CD14-positive monocyte (primary cell): Measurements from ENCODE around the gene ESPN. TPM values are rescaled to one million over a fixed set of nuclear protein-coding genes. Genes with fewer than 3 reads are reported as not detected.

Experiments
- DNase-seq, 3 donors: peaks; one replicate each; pipeline ENCODE4 v3.0.0-alpha.2; 2011 to 2022
- H2AFZ ChIP-seq: 2 replicates; pipeline ENCODE4 v1.6.0; 2012; ENCODE audit warnings: mild to moderate bottlenecking, low read depth, low read length, inconsistent platforms; ENCODE audit not compliant: insufficient read depth, poor library complexity, severe bottlenecking
- H3K27ac ChIP-seq, 2 donors: 1 replicate in 1 of 2; 2 replicates in 1 of 2; pipeline ENCODE4 v1.5.1; 2012 to 2013; ENCODE audit warnings: low read length in 2 of 2, control low read depth in 1 of 2, inconsistent platforms in 1 of 2, low read depth in 1 of 2, mild to moderate bottlenecking in 1 of 2
- H3K27me3 ChIP-seq, 2 donors: one replicate each; pipeline versions ENCODE4 v1.6.0 to v1.6.1; 2011 to 2013; ENCODE audit warnings: low read length in 2 of 2; ENCODE audit not compliant: control insufficient read depth in 2 of 2, insufficient read depth in 2 of 2
- H3K36me3 ChIP-seq, 2 donors: replicated peaks in 1 of 2; 1 replicate in 1 of 2; 2 replicates in 1 of 2; pipeline versions ENCODE4 v1.5.1 to v1.6.1; 2012 to 2013; ENCODE audit warnings: low read length in 2 of 2, control low read depth in 1 of 2, inconsistent platforms in 1 of 2, mild to moderate bottlenecking in 1 of 2; ENCODE audit not compliant: insufficient read depth in 2 of 2, control insufficient read depth in 1 of 2
- H3K4me1 ChIP-seq, 2 donors: 1 replicate in 1 of 2; 2 replicates in 1 of 2; pipeline versions ENCODE4 v1.5.1 to v1.6.1; 2012 to 2013; ENCODE audit warnings: low read length in 2 of 2, control low read depth in 1 of 2, inconsistent platforms in 1 of 2, mild to moderate bottlenecking in 1 of 2, moderate library complexity in 1 of 2; ENCODE audit not compliant: insufficient read depth in 2 of 2, control insufficient read depth in 1 of 2
- H3K4me2 ChIP-seq: replicated peaks from 2 replicates; pipeline ENCODE3; 2012; ENCODE audit warnings: low read length, moderate library complexity, mild to moderate bottlenecking; ENCODE audit not compliant: poor library complexity, severe bottlenecking; ENCODE audit errors: extremely low read depth
- H3K4me3 ChIP-seq, 3 experiments: fragments of 200-600 bp in 1 of 3; sonication (generic) in 1 of 3; replicated peaks in 1 of 3; 1 replicate in 2 of 3; 2 replicates in 1 of 3; pipeline ENCODE4 v1.5.1; 2011 to 2013; ENCODE audit warnings: low read length in 3 of 3, mild to moderate bottlenecking in 3 of 3, control low read depth in 2 of 3, low read depth in 2 of 3, inconsistent platforms in 1 of 3, moderate library complexity in 1 of 3
- H3K79me2 ChIP-seq: 2 replicates; pipeline ENCODE4 v1.6.0; 2012; ENCODE audit warnings: mild to moderate bottlenecking, control low read depth, inconsistent platforms, low read length, moderate library complexity; ENCODE audit not compliant: insufficient read depth
- H3K9ac ChIP-seq: 2 replicates; pipeline ENCODE4 v1.6.0; 2017; ENCODE audit warnings: low read length, mild to moderate bottlenecking; ENCODE audit not compliant: insufficient read depth, poor library complexity, severe bottlenecking
- H3K9me3 ChIP-seq, 2 donors: replicated peaks in 1 of 2; 1 replicate in 1 of 2; 2 replicates in 1 of 2; pipeline versions ENCODE4 v1.5.1 to v1.6.1; 2012 to 2013; ENCODE audit warnings: low read length in 2 of 2, control low read depth in 1 of 2; ENCODE audit not compliant: control insufficient read depth in 1 of 2, insufficient read depth in 1 of 2
- H4K20me1 ChIP-seq: 2 replicates; pipeline ENCODE4 v1.6.0; 2012; ENCODE audit warnings: mild to moderate bottlenecking, low read length, control low read depth, moderate library complexity; ENCODE audit not compliant: insufficient read depth
- H3K27ac Mint-ChIP-seq, 7 donors: one replicate each; pipeline ENCODE4 v1.8.0; 2020; ENCODE audit warnings: mild to moderate bottlenecking in 7 of 7, mixed read lengths in 7 of 7, moderate library complexity in 6 of 7, inconsistent platforms in 2 of 7
- H3K27me3 Mint-ChIP-seq, 3 donors: one replicate each; pipeline ENCODE4 v1.8.0; 2021 to 2022; ENCODE audit warnings: low read depth in 3 of 3, mild to moderate bottlenecking in 3 of 3, mixed read lengths in 3 of 3, moderate library complexity in 3 of 3, inconsistent platforms in 1 of 3
- H3K36me3 Mint-ChIP-seq, 2 donors: one replicate each; pipeline ENCODE4 v1.8.0; 2020; ENCODE audit warnings: mixed read lengths in 2 of 2, inconsistent platforms in 1 of 2, mild to moderate bottlenecking in 1 of 2
- H3K4me1 Mint-ChIP-seq: one replicate; pipeline ENCODE4 v1.8.0; 2020; ENCODE audit warnings: mild to moderate bottlenecking, mixed read lengths
- H3K4me3 Mint-ChIP-seq, 2 donors: one replicate each; pipeline ENCODE4 v1.8.0; 2020; ENCODE audit warnings: mild to moderate bottlenecking in 2 of 2, mixed read lengths in 2 of 2, moderate library complexity in 1 of 2
- H3K9me3 Mint-ChIP-seq, 7 donors: one replicate each; pipeline ENCODE4 v1.8.0; 2020 to 2022; ENCODE audit warnings: mixed read lengths in 7 of 7, mild to moderate bottlenecking in 6 of 7, moderate library complexity in 6 of 7, inconsistent platforms in 2 of 7
- WGBS: methylation state at CpG from one replicate; pipeline ENCODE4 v1.1.5; 2013; ENCODE audit warnings: missing lambda C conversion rate; ENCODE audit not compliant: insufficient coverage; 5-methylcytosine and 5-hydroxymethylcytosine counted together
- intact Hi-C, 2 donors: fragments of 100-400 bp; cut with micrococcal nuclease; formaldehyde crosslinking; loops; one replicate each; pipeline versions ENCODE4 v1.15.0 to v1.15.1; 2023
- polyA plus RNA-seq, 3 donors: library from polyadenylated mRNA; depleted of rRNA in 1 of 3; unstranded in 2 of 3; stranded (reverse) in 1 of 3; fragments of 300-500 nt in 2 of 3; fragments of >200 nt in 1 of 3; fragmentation: Illumina TruSeq in 2 of 3; gene quantifications; 1 replicate in 2 of 3; 2 replicates in 1 of 3; pipeline ENCODE4 v1.2.3, GENCODE V29; 2012 to 2021
- TF ChIP-seq, protein P1 (sequence below): fragments of 200-600 bp; IDR thresholded peaks from one replicate; pipeline ENCODE4 v1.8.0; 2022; ENCODE audit warnings: antibody characterized with exemption, mild to moderate bottlenecking

Gene ESPN
- polyA plus RNA-seq, 3 donors: not detected

DNA sequence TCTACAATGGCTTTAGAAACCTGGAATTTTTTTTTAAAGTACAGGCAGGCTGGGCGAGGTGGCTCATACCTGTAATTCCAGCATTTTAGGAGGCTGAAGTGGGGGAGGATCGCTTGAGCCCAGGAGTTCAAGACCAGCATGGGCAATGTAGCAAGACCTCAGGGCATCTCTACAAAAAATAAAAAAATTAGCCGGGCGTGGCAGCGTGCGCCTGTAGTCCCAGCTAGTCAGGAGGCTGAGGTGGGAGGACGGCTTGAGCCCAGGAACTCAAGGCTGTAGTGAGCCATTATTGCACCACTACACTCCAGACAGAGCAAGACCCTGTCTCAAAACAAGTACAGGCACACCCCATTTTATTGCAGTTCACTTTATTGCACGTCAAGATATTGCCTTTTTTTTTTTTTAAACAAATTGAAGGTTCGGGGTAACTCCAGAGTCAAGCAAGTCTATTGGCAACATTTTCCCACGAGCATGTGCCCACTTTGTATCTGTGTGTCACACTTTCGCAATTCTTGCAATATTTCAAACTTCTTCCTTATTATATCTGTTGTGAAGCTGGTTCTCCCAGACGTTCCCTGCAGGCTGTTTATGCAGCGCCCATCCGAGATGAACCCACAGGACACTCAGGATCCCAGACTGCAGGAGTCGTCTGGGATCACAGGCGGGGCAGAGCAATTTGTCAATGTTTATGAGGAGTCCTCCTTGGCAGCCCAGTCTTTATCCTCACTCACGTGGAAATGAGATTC, 9.5 kb upstream of the ESPN start:
- intact Hi-C loops: no loop called here
- 71% methylated on average over 9 of the region's 17 CpGs for WGBS
- peak overlapping the region in 1 of 2 donors; percentile 21 for H3K4me3 Mint-ChIP-seq

DNA sequence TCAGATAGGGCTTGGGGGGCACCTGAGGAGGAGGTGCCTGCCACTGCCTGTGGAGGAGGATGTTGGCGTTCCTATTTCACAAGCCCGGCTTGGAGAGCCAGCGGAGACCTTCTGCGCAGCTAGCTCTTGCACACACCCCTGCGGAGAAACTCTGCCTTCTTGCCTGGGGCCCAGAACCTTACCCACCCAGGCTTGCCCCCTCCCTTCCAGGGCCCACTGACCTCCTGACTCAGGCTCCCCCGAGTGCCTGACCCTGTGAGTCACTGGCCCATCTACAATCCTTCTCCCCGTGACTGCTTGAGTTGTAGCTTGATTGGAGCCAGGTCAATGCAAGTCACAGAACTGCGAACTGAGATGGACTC, 8.3 kb upstream of the ESPN start:
- H3K4me1 Mint-ChIP-seq: peaks cover 7% of the 10 kb centered on the region
- H3K27me3 Mint-ChIP-seq: peaks cover 60 to 91% (median 61%) of the 10 kb centered on the region in 3 donors
- Histone ChIP-seq H3K4me1 (no peaks in the 10 kb centered on the region), H3K27me3 (peaks cover 20 to 63% of the 10 kb centered on the region in 2 donors), H4K20me1 (no peaks in the 10 kb centered on the region), H3K27ac (no peak overlapping the region), H3K9me3 (peaks cover 0 to 5% of the 10 kb centered on the region in 2 donors), H2AFZ (no peak overlapping the region), H3K4me3 (no peak overlapping the region), H3K36me3 (no peaks in the 10 kb centered on the region), H3K4me2 (no peak overlapping the region), H3K79me2 (no peaks in the 10 kb centered on the region), H3K9ac (no peak overlapping the region)
- peaks cover 0 to 6% (median 1%) of the 10 kb centered on the region in 7 donors for H3K9me3 Mint-ChIP-seq
- no peaks in the 10 kb centered on the region for H3K36me3 Mint-ChIP-seq
- intact Hi-C loops: no loop called here
- TF ChIP-seq, protein P1, sequence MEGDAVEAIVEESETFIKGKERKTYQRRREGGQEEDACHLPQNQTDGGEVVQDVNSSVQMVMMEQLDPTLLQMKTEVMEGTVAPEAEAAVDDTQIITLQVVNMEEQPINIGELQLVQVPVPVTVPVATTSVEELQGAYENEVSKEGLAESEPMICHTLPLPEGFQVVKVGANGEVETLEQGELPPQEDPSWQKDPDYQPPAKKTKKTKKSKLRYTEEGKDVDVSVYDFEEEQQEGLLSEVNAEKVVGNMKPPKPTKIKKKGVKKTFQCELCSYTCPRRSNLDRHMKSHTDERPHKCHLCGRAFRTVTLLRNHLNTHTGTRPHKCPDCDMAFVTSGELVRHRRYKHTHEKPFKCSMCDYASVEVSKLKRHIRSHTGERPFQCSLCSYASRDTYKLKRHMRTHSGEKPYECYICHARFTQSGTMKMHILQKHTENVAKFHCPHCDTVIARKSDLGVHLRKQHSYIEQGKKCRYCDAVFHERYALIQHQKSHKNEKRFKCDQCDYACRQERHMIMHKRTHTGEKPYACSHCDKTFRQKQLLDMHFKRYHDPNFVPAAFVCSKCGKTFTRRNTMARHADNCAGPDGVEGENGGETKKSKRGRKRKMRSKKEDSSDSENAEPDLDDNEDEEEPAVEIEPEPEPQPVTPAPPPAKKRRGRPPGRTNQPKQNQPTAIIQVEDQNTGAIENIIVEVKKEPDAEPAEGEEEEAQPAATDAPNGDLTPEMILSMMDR: no peak
- H3K27ac Mint-ChIP-seq: no peak overlapping the region
- peak overlapping the region in 1 of 2 donors; percentile 39 for H3K4me3 Mint-ChIP-seq
- WGBS: 100% methylated on average over 3 of the region's 8 CpGs
- no peak for DNase-seq

More for the DNA sequence above, 9.5 kb upstream of the ESPN start:
- peak in 1 of 3 donors; percentile 32 for DNase-seq
- peaks cover 0 to 6% (median 0%) of the 10 kb centered on the region in 7 donors for H3K9me3 Mint-ChIP-seq
- peaks cover 7% of the 10 kb centered on the region for H3K4me1 Mint-ChIP-seq
- Histone ChIP-seq H2AFZ (no peak overlapping the region), H3K4me2 (no peak overlapping the region), H3K27me3 (peaks cover 9 to 51% of the 10 kb centered on the region in 2 donors), H3K9ac (no peak overlapping the region), H3K27ac (no peak overlapping the region), H4K20me1 (no peaks in the 10 kb centered on the region), H3K4me1 (no peaks in the 10 kb centered on the region), H3K36me3 (no peaks in the 10 kb centered on the region), H3K79me2 (no peaks in the 10 kb centered on the region), H3K4me3 (no peak overlapping the region), H3K9me3 (no peaks in the 10 kb centered on the region)
- H3K36me3 Mint-ChIP-seq: no peaks in the 10 kb centered on the region
- H3K27me3 Mint-ChIP-seq: peaks cover 49 to 84% (median 55%) of the 10 kb centered on the region in 3 donors
- TF ChIP-seq, protein P1: no peak
- H3K27ac Mint-ChIP-seq: no peak overlapping the region
